H1 (cell line): ENCODE data around the gene SPTSSA. TPM values are rescaled to one million over a fixed set of nuclear protein-coding genes. Genes with fewer than 3 reads are reported as not detected.
A peak's percentile ranks its signal among the peaks of the same experiment; 100 is the strongest.

Experiments
- CTCF ChIA-PET: fragments of 300-600 bp; sonication (Branson Sonifier 250); formaldehyde crosslinking; loops from one replicate; lab custom pipeline; 2021; ENCODE audit not compliant: partially characterized antibody; lab: Charles Lee
- POLR2A ChIA-PET: fragments of 300-600 bp; sonication (Branson Sonifier 250); formaldehyde crosslinking; loops from one replicate; lab custom pipeline; 2021; ENCODE audit warnings: inconsistent platforms; ENCODE audit not compliant: partially characterized antibody; lab: Charles Lee
- DNase-seq, 2 experiments: peaks; one replicate each; pipeline versions ENCODE4 v3.0.0 to v3.0.0-alpha.2; 2010 to 2022; ENCODE audit warnings: low spot score in 2 of 2, low read depth in 1 of 2, mixed read lengths in 1 of 2
- FAIRE-seq: peaks from 2 replicates; lab custom pipeline; 2011; peaks lifted over from hg19 to GRCh38; lab: Jason Lieb, UNC
- H2AFZ ChIP-seq: 2 replicates; pipeline ENCODE4 v1.8.1; 2012; ENCODE audit warnings: low read length, inconsistent platforms
- H2AK5ac ChIP-seq: 2 replicates; pipeline ENCODE4 v1.6.1; 2013; ENCODE audit warnings: low read depth, low read length
- H2BK120ac ChIP-seq: replicated peaks from 2 replicates; pipeline ENCODE3; 2013; ENCODE audit warnings: low read depth, low read length, inconsistent platforms
- H2BK12ac ChIP-seq: 2 replicates; pipeline ENCODE4 v1.6.1; 2013; ENCODE audit warnings: low read depth, low read length
- H2BK15ac ChIP-seq: 2 replicates; pipeline ENCODE4 v1.6.1; 2013; ENCODE audit warnings: low read length
- H2BK20ac ChIP-seq: 2 replicates; pipeline ENCODE4 v1.6.1; 2013; ENCODE audit warnings: low read length
- H2BK5ac ChIP-seq: 2 replicates; pipeline ENCODE4 v1.6.1; 2013; ENCODE audit warnings: low read depth, low read length
- H3K14ac ChIP-seq: 2 replicates; pipeline ENCODE4 v1.6.1; 2013; ENCODE audit warnings: inconsistent platforms; ENCODE audit not compliant: insufficient read length
- H3K18ac ChIP-seq: 2 replicates; pipeline ENCODE4 v1.6.1; 2013; ENCODE audit warnings: low read length; ENCODE audit errors: extremely low read depth
- H3K23ac ChIP-seq: 2 replicates; pipeline ENCODE4 v1.6.1; 2013; ENCODE audit warnings: inconsistent platforms; ENCODE audit not compliant: insufficient read length
- H3K23me2 ChIP-seq: 2 replicates; pipeline ENCODE4 v1.6.1; 2013; ENCODE audit warnings: low read depth, low read length
- H3K27ac ChIP-seq: 2 replicates; pipeline ENCODE4 v1.6.1; 2011; ENCODE audit warnings: low read depth, low read length, inconsistent platforms
- H3K27me3 ChIP-seq, 4 experiments: replicated peaks in 1 of 4; 1 replicate in 1 of 4; 2 replicates in 3 of 4; pipeline versions ENCODE4 v1.6.1 to v1.8.1; 2011 to 2013; ENCODE audit warnings: low read length in 3 of 4, mild to moderate bottlenecking in 3 of 4, inconsistent platforms in 2 of 4, mixed read lengths in 2 of 4, moderate library complexity in 1 of 4; ENCODE audit not compliant: control insufficient read depth in 3 of 4, insufficient read depth in 3 of 4; ENCODE audit errors: extremely low read depth in 1 of 4
- H3K36me3 ChIP-seq, 4 experiments: 2 replicates each; pipeline versions ENCODE4 v1.6.1 to v1.8.1; 2011 to 2013; ENCODE audit warnings: mild to moderate bottlenecking in 4 of 4, low read length in 3 of 4, moderate library complexity in 2 of 4, control low read depth in 1 of 4, inconsistent platforms in 1 of 4; ENCODE audit not compliant: insufficient read depth in 4 of 4, control insufficient read depth in 2 of 4
- H3K4ac ChIP-seq: replicated peaks from 2 replicates; pipeline ENCODE3; 2013; ENCODE audit warnings: low read length, low read depth, mixed read lengths, inconsistent platforms; ENCODE audit not compliant: insufficient read length
- H3K4me1 ChIP-seq, 4 experiments: replicated peaks in 1 of 4; 1 replicate in 1 of 4; 2 replicates in 3 of 4; pipeline versions ENCODE4 v1.6.1 to v1.8.1; 2011 to 2013; ENCODE audit warnings: low read length in 3 of 4, inconsistent platforms in 2 of 4, mixed read lengths in 1 of 4; ENCODE audit not compliant: insufficient read depth in 4 of 4, control insufficient read depth in 3 of 4
- H3K4me2 ChIP-seq, 2 experiments: 2 replicates each; pipeline versions ENCODE4 v1.6.1 to v1.8.1; 2011 to 2013; ENCODE audit warnings: low read depth in 2 of 2, low read length in 2 of 2, control low read depth in 1 of 2, inconsistent platforms in 1 of 2, mild to moderate bottlenecking in 1 of 2; ENCODE audit not compliant: insufficient read depth in 1 of 2
- H3K4me3 ChIP-seq, 4 experiments: fragments of 200-600, 300-600 bp in 1 of 4; sonication (generic), shearing (Covaris generic), sonication (Bioruptor Twin) in 1 of 4; 2 replicates each; pipeline versions ENCODE4 v1.5.1 to v1.8.1; 2011 to 2016; ENCODE audit warnings: low read length in 4 of 4, low read depth in 3 of 4, control low read depth in 2 of 4, inconsistent platforms in 2 of 4, mild to moderate bottlenecking in 2 of 4, mixed read lengths in 1 of 4, moderate library complexity in 1 of 4; ENCODE audit not compliant: insufficient read depth in 2 of 4; ENCODE audit errors: extremely low read depth in 1 of 4
- H3K56ac ChIP-seq: replicated peaks from 2 replicates; pipeline ENCODE3; 2013; ENCODE audit warnings: low read depth, mild to moderate bottlenecking, mixed read lengths, low read length, inconsistent platforms; ENCODE audit not compliant: insufficient read length
- H3K79me1 ChIP-seq: 2 replicates; pipeline ENCODE4 v1.6.1; 2013; ENCODE audit warnings: low read depth, low read length, control low read depth
- H3K79me2 ChIP-seq, 2 experiments: 2 replicates each; pipeline versions ENCODE4 v1.6.1 to v1.8.1; 2012 to 2013; ENCODE audit warnings: low read length in 2 of 2, mild to moderate bottlenecking in 2 of 2, inconsistent platforms in 1 of 2; ENCODE audit not compliant: insufficient read depth in 2 of 2, control insufficient read depth in 1 of 2
- H3K9ac ChIP-seq, 4 experiments: replicated peaks in 1 of 4; 1 replicate in 1 of 4; 2 replicates in 3 of 4; pipeline versions ENCODE4 v1.6.1 to v1.8.1; 2011 to 2013; ENCODE audit warnings: low read depth in 3 of 4, low read length in 3 of 4, control low read depth in 2 of 4, mild to moderate bottlenecking in 2 of 4, moderate library complexity in 2 of 4, inconsistent platforms in 1 of 4; ENCODE audit errors: extremely low read depth in 1 of 4
- H3K9me3 ChIP-seq, 2 experiments: 2 replicates each; pipeline versions ENCODE4 v1.6.1 to v1.8.1; 2012 to 2013; ENCODE audit warnings: mild to moderate bottlenecking in 2 of 2, moderate library complexity in 2 of 2, control low read depth in 1 of 2, inconsistent platforms in 1 of 2, low read depth in 1 of 2, low read length in 1 of 2, mixed read lengths in 1 of 2; ENCODE audit not compliant: insufficient read depth in 2 of 2
- H4K20me1 ChIP-seq, 2 experiments: replicated peaks in 1 of 2; 2 replicates each; pipeline versions ENCODE3 to v1.8.1; 2011 to 2013; ENCODE audit warnings: inconsistent platforms in 2 of 2, low read length in 2 of 2, mild to moderate bottlenecking in 1 of 2; ENCODE audit not compliant: insufficient read depth in 2 of 2, control insufficient read depth in 1 of 2
- H4K5ac ChIP-seq: 2 replicates; pipeline ENCODE4 v1.6.1; 2013; ENCODE audit warnings: low read length, low read depth, mixed read lengths, inconsistent platforms; ENCODE audit not compliant: insufficient read length
- H4K8ac ChIP-seq: 2 replicates; pipeline ENCODE4 v1.8.0; 2013; ENCODE audit warnings: mild to moderate bottlenecking, moderate library complexity, low read length, inconsistent platforms; ENCODE audit not compliant: insufficient read depth; ENCODE audit errors: extremely low read depth
- H4K91ac ChIP-seq: replicated peaks from 2 replicates; pipeline ENCODE3; 2013; ENCODE audit warnings: low read length, mixed read lengths, inconsistent platforms; ENCODE audit not compliant: insufficient read length
- CTCF ChIP-seq, 3 experiments: IDR thresholded peaks; 1 replicate in 2 of 3; 2 replicates in 1 of 3; pipeline versions ENCODE4 v1.5.1 to v1.6.1; 2011; ENCODE audit warnings: low read length in 3 of 3, mild to moderate bottlenecking in 3 of 3, inconsistent platforms in 2 of 3, low read depth in 1 of 3, moderate library complexity in 1 of 3; ENCODE audit not compliant: insufficient read depth in 1 of 3; ENCODE audit errors: control extremely low read depth in 1 of 3
- E2F6 ChIP-seq: IDR thresholded peaks from 2 replicates; pipeline ENCODE4 v1.6.1; 2012; ENCODE audit warnings: inconsistent platforms
- EGR1 ChIP-seq: IDR thresholded peaks from 2 replicates; pipeline ENCODE4 v1.6.1; 2011; ENCODE audit warnings: low read depth, low read length, borderline replicate concordance
- GABPA ChIP-seq: IDR thresholded peaks from 2 replicates; pipeline ENCODE4 v1.6.1; 2011; ENCODE audit warnings: mild to moderate bottlenecking, low read length, moderate library complexity, borderline replicate concordance; ENCODE audit not compliant: insufficient read depth
- HDAC6 ChIP-seq: IDR thresholded peaks from one replicate; pipeline ENCODE4 v1.7.1; 2012; ENCODE audit warnings: low read depth, mild to moderate bottlenecking, inconsistent platforms, low read length, moderate library complexity
- JUND ChIP-seq: IDR thresholded peaks from 2 replicates; pipeline ENCODE4 v1.6.1; 2011; ENCODE audit warnings: mild to moderate bottlenecking, improper control_type of control experiment, low read length
- KDM5A ChIP-seq: fragments of 200-600 bp; IDR thresholded peaks from 2 replicates; pipeline ENCODE4 v1.7.1; 2012; ENCODE audit warnings: mild to moderate bottlenecking, low read length, inconsistent platforms, mixed read lengths
- NRF1 ChIP-seq: IDR thresholded peaks from 2 replicates; pipeline ENCODE4 v1.6.1; 2011; ENCODE audit warnings: mild to moderate bottlenecking, low read depth, low read length, improper control_type of control experiment
- RXRA ChIP-seq: IDR thresholded peaks from 2 replicates; pipeline ENCODE4 v1.6.1; 2011; ENCODE audit warnings: low read depth, mild to moderate bottlenecking, low read length, moderate library complexity; ENCODE audit not compliant: insufficient read depth
- YY1 ChIP-seq: IDR thresholded peaks from 2 replicates; pipeline ENCODE4 v1.6.1; 2011; ENCODE audit warnings: low read depth, mild to moderate bottlenecking, low read length
- WGBS, 2 experiments: shearing (Covaris generic) in 1 of 2; methylation state at CpG; one replicate each; pipeline versions ENCODE4 v1.1.6 to v1.1.7; 2013 to 2015; ENCODE audit warnings: low lambda C conversion rate in 2 of 2, mixed read lengths in 2 of 2, inconsistent platforms in 1 of 2, low coverage in 1 of 2, missing lambda C conversion rate in 1 of 2; ENCODE audit not compliant: insufficient replicate concordance in 2 of 2, insufficient coverage in 1 of 2, insufficient read length in 1 of 2; ENCODE audit errors: extremely low coverage in 1 of 2, missing lambda C conversion rate in 1 of 2; 5-methylcytosine and 5-hydroxymethylcytosine counted together
- polyA plus RNA-seq, 7 experiments: library from polyadenylated mRNA; depleted of rRNA in 3 of 7; stranded (reverse) in 5 of 7; unstranded in 2 of 7; fragments of >200 nt in 5 of 7; fragments of 200-250 nt in 2 of 7; gene quantifications; 1 replicate in 5 of 7; 2 replicates in 1 of 7; 4 replicates in 1 of 7; pipeline versions ENCODE4 v1.2.1 to v1.2.3, GENCODE V29; 2011 to 2013; ENCODE audit warnings: missing spikeins in 2 of 7, mixed read lengths in 2 of 7
- total RNA-seq: library from RNA; stranded (reverse); fragmentation: NEBNext Ultra II Directional; extraction: Animal tissue kit (Norgen Biotek cat#: 25700); gene quantifications from 2 replicates; pipeline ENCODE4 v1.2.1, GENCODE V29; 2021

SPTSSA gene
- total and polyA plus RNA-seq, 2 of the 8 experiments (the other 6 are each of a cell fraction or from before 2014, with no cell fraction given): 24.9 to 28.5 TPM

- Histone ChIP-seq H2BK5ac (no peak overlapping the region), H3K23me2 (no peaks in the 10 kb centered on the region), H4K5ac (no peak overlapping the region), H4K91ac (no peak overlapping the region), H3K4me3 (no peak overlapping the region), H3K36me3 (no peaks in the 10 kb centered on the region), H2BK120ac (no peak overlapping the region), H3K4me2 (no peak overlapping the region), H3K56ac (no peak overlapping the region), H2BK20ac (no peak overlapping the region), H3K27me3 (no peaks in the 10 kb centered on the region), H3K9ac (no peak overlapping the region), H4K20me1 (no peaks in the 10 kb centered on the region), H3K79me1 (no peaks in the 10 kb centered on the region), H2AFZ (no peak overlapping the region), H2BK15ac (no peak overlapping the region), H3K9me3 (no peaks in the 10 kb centered on the region), H4K8ac (no peak overlapping the region), H3K79me2 (no peaks in the 10 kb centered on the region), H3K18ac (no peak overlapping the region), H2BK12ac (no peak overlapping the region), H2AK5ac (no peak overlapping the region), H3K4me1 (peaks cover 0 to 5% (median 0%) of the 10 kb centered on the region in 4 experiments; a peak in 1 of 7 replicates), H3K27ac (no peak overlapping the region), H3K23ac (no peak overlapping the region), H3K14ac (no peak overlapping the region), H3K4ac (peak overlapping the region; percentile 57)
- FAIRE-seq (no peak), DNase-seq (no peak)
- ChIA-PET CTCF (no interaction called here), POLR2A (no interaction called here)
- WGBS, 2 experiments: 88% methylated on average over 5 of the region's 5 CpGs; no CpG with 5 or more reads in 1 of the 2 experiments
- TF ChIP-seq EGR1: no peak
- no peak for TF ChIP-seq NRF1
- no peak for TF ChIP-seq RXRA
- TF ChIP-seq YY1: no peak
- no peak for TF ChIP-seq HDAC6
- TF ChIP-seq KDM5A: no peak
- TF ChIP-seq E2F6: no peak
- TF ChIP-seq CTCF (IDR thresholded peaks at IDR 0.05; ENCODE audit: control extremely low read depth in 1 of 3, insufficient read depth in 1 of 3, low read depth in 1 of 3, low read length in 3 of 3): no peak
- TF ChIP-seq GABPA: no peak
- no peak for TF ChIP-seq JUND
Measured at GRCh38 chr14:34386865-34387485, 75.1 kb downstream of the SPTSSA start.
